Measurements from ENCODE around the gene NKX2-1. TPM values are rescaled to one million over a fixed set of nuclear protein-coding genes. Genes with fewer than 3 reads are reported as not detected.

NKX2-1 gene
- total and polyA plus RNA-seq, 2 experiments from 2014 or later, result 0.11 TPM; not detected in 1

DNA sequence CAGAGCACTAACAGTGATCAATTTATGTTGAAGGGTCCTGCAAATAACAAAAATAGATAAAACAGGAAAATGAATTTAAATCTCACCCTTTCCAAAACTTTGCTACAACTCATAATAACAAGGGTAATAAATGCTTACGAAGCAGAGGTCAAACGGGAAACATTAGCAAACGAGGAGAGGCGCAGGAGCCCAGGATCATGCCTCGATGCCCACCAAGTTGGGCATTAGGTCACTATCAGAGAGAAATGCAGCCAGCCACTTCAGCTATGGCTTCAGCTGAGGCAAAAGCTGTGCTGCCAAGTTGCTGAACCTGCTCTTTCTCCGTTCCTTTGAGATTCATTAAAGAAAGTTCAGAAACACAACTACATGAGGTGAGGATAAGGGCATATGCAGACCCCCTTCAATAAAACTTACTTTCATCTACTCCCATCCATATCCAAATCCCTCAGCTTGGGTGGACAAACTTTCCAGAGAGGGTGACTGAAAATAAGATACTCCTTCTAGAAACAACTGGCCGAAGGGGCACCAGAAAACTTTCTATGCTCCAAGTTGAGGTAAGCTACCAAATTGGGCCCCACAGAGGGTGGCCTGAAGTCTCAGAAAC, 7.9 kb downstream of the NKX2-1 start:
- no peaks in the 10 kb centered on the region for H3K36me3 ChIP-seq
- H3K9me3 ChIP-seq (ENCODE audit: low read depth), result no peaks in the 10 kb centered on the region
- no peak for TF ChIP-seq CTCF (IDR thresholded peaks at IDR 0.05; ENCODE audit: low read depth, low read length)
- H3K27ac ChIP-seq, result no peak overlapping the region
- no peak for DNase-seq (ENCODE audit: low read depth in 1 of 2, low spot score in 1 of 2)
- no peaks in the 10 kb centered on the region for H3K4me1 ChIP-seq (ENCODE audit: low read depth)
- H3K4me3 ChIP-seq, result no peak overlapping the region
- peaks cover 100% of the 10 kb centered on the region for H3K27me3 ChIP-seq

GRCh38 chr14:36510874-36511273, 9.2 kb downstream of the NKX2-1 start:
- H3K27ac ChIP-seq, result no peak overlapping the region
- no peak overlapping the region for H3K4me3 ChIP-seq
- H3K27me3 ChIP-seq, result peaks cover 100% of the 10 kb centered on the region
- no peaks in the 10 kb centered on the region for H3K4me1 ChIP-seq (ENCODE audit: low read depth)
- H3K9me3 ChIP-seq (ENCODE audit: low read depth), result no peaks in the 10 kb centered on the region
- no peak for TF ChIP-seq CTCF (IDR thresholded peaks at IDR 0.05; ENCODE audit: low read depth, low read length)
- no peaks in the 10 kb centered on the region for H3K36me3 ChIP-seq
- no peak for DNase-seq (ENCODE audit: low read depth in 1 of 2, low spot score in 1 of 2)

GRCh38 chr14:36510078-36510799, 9.8 kb downstream of the NKX2-1 start:
- no peak overlapping the region for H3K27ac ChIP-seq
- no peaks in the 10 kb centered on the region for H3K4me1 ChIP-seq (ENCODE audit: low read depth)
- H3K27me3 ChIP-seq, result peaks cover 100% of the 10 kb centered on the region
- no peaks in the 10 kb centered on the region for H3K9me3 ChIP-seq (ENCODE audit: low read depth)
- no peaks in the 10 kb centered on the region for H3K36me3 ChIP-seq
- no peak for DNase-seq (ENCODE audit: low read depth in 1 of 2, low spot score in 1 of 2)
- no peak for TF ChIP-seq CTCF (IDR thresholded peaks at IDR 0.05; ENCODE audit: low read depth, low read length)
- no peak overlapping the region for H3K4me3 ChIP-seq

GRCh38 chr14:36509069-36509917, 10.7 kb downstream of the NKX2-1 start:
- no peak for TF ChIP-seq CTCF (IDR thresholded peaks at IDR 0.05; ENCODE audit: low read depth, low read length)
- Histone ChIP-seq H3K4me1 (ENCODE audit: low read depth) (no peaks in the 10 kb centered on the region), H3K4me3 (no peak overlapping the region), H3K27me3 (peaks cover 100% of the 10 kb centered on the region), H3K9me3 (ENCODE audit: low read depth) (no peaks in the 10 kb centered on the region), H3K27ac (no peak overlapping the region), H3K36me3 (no peaks in the 10 kb centered on the region)
- no peak for DNase-seq (ENCODE audit: low read depth in 1 of 2, low spot score in 1 of 2)

- TF ChIP-seq CTCF (IDR thresholded peaks at IDR 0.05; ENCODE audit: low read depth, low read length), result no peak
- Histone ChIP-seq H3K27ac (no peak overlapping the region), H3K36me3 (no peaks in the 10 kb centered on the region), H3K4me3 (no peak overlapping the region), H3K9me3 (ENCODE audit: low read depth) (no peaks in the 10 kb centered on the region), H3K4me1 (ENCODE audit: low read depth) (no peaks in the 10 kb centered on the region), H3K27me3 (peaks cover 100% of the 10 kb centered on the region)
- DNase-seq (ENCODE audit: low read depth in 1 of 2, low spot score in 1 of 2), result no peak
Observed at GRCh38 chr14:36508418-36509068, 11.5 kb downstream of the NKX2-1 start.
